CD4-positive, CD25-positive, alpha-beta regulatory T cell (primary cell): ENCODE data around the gene RALB. TPM values are rescaled to one million over a fixed set of nuclear protein-coding genes. Genes with fewer than 3 reads are reported as not detected.

Source experiments
- ATAC-seq, 2 donors: fragments of 150-1000 bp; cut with Tn5 transposase; one replicate each; pipeline ENCODE4 v1.10.0; 2021; ENCODE audit warnings: low read depth in 2 of 2, moderate number of reproducible peaks in 2 of 2, moderate library complexity in 1 of 2
- DNase-seq, 3 donors: peaks; one replicate each; pipeline versions ENCODE4 v3.0.0 to v3.0.0-alpha.2; 2012 to 2022; ENCODE audit warnings: mixed read lengths in 1 of 3
- H3K27ac ChIP-seq: one replicate; pipeline ENCODE4 v1.7.0; 2013; ENCODE audit warnings: mild to moderate bottlenecking, low read length; ENCODE audit not compliant: insufficient read depth, poor library complexity, severe bottlenecking
- H3K27me3 ChIP-seq: one replicate; pipeline ENCODE4 v1.7.0; 2013; ENCODE audit warnings: low read length; ENCODE audit not compliant: control insufficient read depth, insufficient read depth
- H3K36me3 ChIP-seq: one replicate; pipeline ENCODE4 v1.7.0; 2013; ENCODE audit warnings: mild to moderate bottlenecking, low read length, moderate library complexity; ENCODE audit not compliant: control insufficient read depth, insufficient read depth
- H3K4me1 ChIP-seq: 2 replicates; pipeline ENCODE4 v1.7.0; 2013; ENCODE audit warnings: mild to moderate bottlenecking, low read length; ENCODE audit not compliant: insufficient read depth, control insufficient read depth, poor library complexity, severe bottlenecking
- H3K4me3 ChIP-seq: one replicate; pipeline ENCODE4 v1.7.0; 2013; ENCODE audit warnings: low read depth, mild to moderate bottlenecking, low read length, moderate library complexity
- H3K9me3 ChIP-seq, 2 experiments: 1 replicate in 1 of 2; 2 replicates in 1 of 2; pipeline ENCODE4 v1.7.0; 2013; ENCODE audit warnings: low read length in 2 of 2, mild to moderate bottlenecking in 1 of 2, moderate library complexity in 1 of 2; ENCODE audit not compliant: control insufficient read depth in 2 of 2
- H3K27ac Mint-ChIP-seq, 3 donors: one replicate each; pipeline ENCODE4 v1.8.0; 2020 to 2022; ENCODE audit warnings: mild to moderate bottlenecking in 3 of 3, mixed read lengths in 3 of 3, moderate library complexity in 2 of 3
- H3K27me3 Mint-ChIP-seq: one replicate; pipeline ENCODE4 v1.8.0; 2022; ENCODE audit warnings: mild to moderate bottlenecking, mixed read lengths
- H3K36me3 Mint-ChIP-seq: one replicate; pipeline ENCODE4 v1.8.0; 2020; ENCODE audit warnings: mixed read lengths
- H3K4me1 Mint-ChIP-seq, 4 donors: one replicate each; pipeline ENCODE4 v1.8.0; 2020 to 2022; ENCODE audit warnings: mixed read lengths in 4 of 4, mild to moderate bottlenecking in 1 of 4
- H3K4me3 Mint-ChIP-seq, 4 donors: one replicate each; pipeline ENCODE4 v1.8.0; 2020 to 2022; ENCODE audit warnings: mild to moderate bottlenecking in 4 of 4, mixed read lengths in 4 of 4, moderate library complexity in 3 of 4
- H3K9me3 Mint-ChIP-seq, 7 donors: one replicate each; pipeline ENCODE4 v1.8.0; 2020 to 2022; ENCODE audit warnings: mixed read lengths in 7 of 7, mild to moderate bottlenecking in 3 of 7, moderate library complexity in 2 of 7
- polyA plus RNA-seq, 4 donors: library from polyadenylated mRNA; unstranded; fragments of 300-500 nt; fragmentation: Illumina TruSeq; gene quantifications; one replicate each; pipeline ENCODE4 v1.2.3, GENCODE V29; 2021
- total RNA-seq: library from RNA; stranded (reverse); gene quantifications from one replicate; pipeline ENCODE4 v1.2.3, GENCODE V29; 2022

Gene RALB
- total and polyA plus RNA-seq, 5 donors from 2014 or later, result 21.8 to 42.5 (median 28.1) TPM

GRCh38 chr2:120302301-120302700 lies 49.6 kb downstream of the RALB start:
- Histone ChIP-seq H3K36me3 (no peaks in the 10 kb centered on the region), H3K27ac (no peak overlapping the region), H3K9me3 (no peaks in the 10 kb centered on the region), H3K4me1 (no peaks in the 10 kb centered on the region), H3K4me3 (no peak overlapping the region), H3K27me3 (no peaks in the 10 kb centered on the region)
- peaks cover 36% of the 10 kb centered on the region for H3K36me3 Mint-ChIP-seq
- H3K4me1 Mint-ChIP-seq, result peaks cover 0 to 13% (median 8%) of the 10 kb centered on the region in 4 donors
- no peak for DNase-seq
- H3K27ac Mint-ChIP-seq, result peak overlapping the region; percentile 23 to 84 (median 81)
- H3K27me3 Mint-ChIP-seq, result no peaks in the 10 kb centered on the region
- no peak overlapping the region for H3K4me3 Mint-ChIP-seq
- no peaks in the 10 kb centered on the region for H3K9me3 Mint-ChIP-seq
- no peak for ATAC-seq

- Histone ChIP-seq H3K36me3 (no peaks in the 10 kb centered on the region), H3K9me3 (no peaks in the 10 kb centered on the region), H3K4me3 (no peak overlapping the region), H3K4me1 (no peaks in the 10 kb centered on the region), H3K27ac (no peak overlapping the region), H3K27me3 (no peaks in the 10 kb centered on the region)
- H3K36me3 Mint-ChIP-seq, result peaks cover 30% of the 10 kb centered on the region
- DNase-seq (no peak), ATAC-seq (no peak)
- no peaks in the 10 kb centered on the region for H3K27me3 Mint-ChIP-seq
- H3K27ac Mint-ChIP-seq, result peak overlapping the region; percentile 23 to 84 (median 57)
- H3K4me1 Mint-ChIP-seq, result peaks cover 0 to 13% (median 8%) of the 10 kb centered on the region in 4 donors
- H3K9me3 Mint-ChIP-seq, result no peaks in the 10 kb centered on the region
- peak overlapping the region in 1 of 4 donors; percentile 1 for H3K4me3 Mint-ChIP-seq
Observed at GRCh38 chr2:120303177-120303576, 50.5 kb downstream of the RALB start.

- ATAC-seq (no peak), DNase-seq (no peak)
- Histone ChIP-seq H3K9me3 (no peaks in the 10 kb centered on the region), H3K4me1 (no peaks in the 10 kb centered on the region), H3K27ac (no peak overlapping the region), H3K4me3 (no peak overlapping the region), H3K27me3 (no peaks in the 10 kb centered on the region), H3K36me3 (no peaks in the 10 kb centered on the region)
- Mint-ChIP-seq H3K9me3 (no peaks in the 10 kb centered on the region), H3K4me1 (peaks cover 0 to 9% (median 8%) of the 10 kb centered on the region in 4 donors), H3K27me3 (no peaks in the 10 kb centered on the region), H3K27ac (no peak overlapping the region), H3K36me3 (peaks cover 19% of the 10 kb centered on the region), H3K4me3 (no peak overlapping the region)
Observed at GRCh38 chr2:120305296-120305695, 52.6 kb downstream of the RALB start.

- Histone ChIP-seq H3K4me1 (no peaks in the 10 kb centered on the region), H3K4me3 (no peak overlapping the region), H3K9me3 (no peaks in the 10 kb centered on the region), H3K36me3 (no peaks in the 10 kb centered on the region), H3K27me3 (no peaks in the 10 kb centered on the region), H3K27ac (no peak overlapping the region)
- DNase-seq (no peak), ATAC-seq (no peak)
- peaks cover 19% of the 10 kb centered on the region for H3K36me3 Mint-ChIP-seq
- no peak overlapping the region for H3K27ac Mint-ChIP-seq
- H3K27me3 Mint-ChIP-seq, result no peaks in the 10 kb centered on the region
- peaks cover 0 to 9% (median 8%) of the 10 kb centered on the region in 4 donors for H3K4me1 Mint-ChIP-seq
- H3K9me3 Mint-ChIP-seq, result no peaks in the 10 kb centered on the region
- no peak overlapping the region for H3K4me3 Mint-ChIP-seq
Observed at GRCh38 chr2:120305937-120306490, 53.4 kb downstream of the RALB start.

GRCh38 chr2:120307482-120307881 lies 54.8 kb downstream of the RALB start:
- Mint-ChIP-seq H3K27ac (no peak overlapping the region), H3K36me3 (peaks cover 13% of the 10 kb centered on the region), H3K4me3 (no peak overlapping the region), H3K27me3 (no peaks in the 10 kb centered on the region), H3K9me3 (no peaks in the 10 kb centered on the region), H3K4me1 (peaks cover 0 to 7% (median 6%) of the 10 kb centered on the region in 4 donors)
- Histone ChIP-seq H3K27ac (no peak overlapping the region), H3K9me3 (no peaks in the 10 kb centered on the region), H3K4me1 (no peaks in the 10 kb centered on the region), H3K36me3 (no peaks in the 10 kb centered on the region), H3K27me3 (no peaks in the 10 kb centered on the region), H3K4me3 (no peak overlapping the region)
- DNase-seq (no peak), ATAC-seq (no peak)

GRCh38 chr2:120308038-120308910 lies 55.6 kb downstream of the RALB start:
- ATAC-seq (no peak), DNase-seq (no peak)
- H3K36me3 Mint-ChIP-seq, result peaks cover 7% of the 10 kb centered on the region
- no peak overlapping the region for H3K4me3 ChIP-seq
- no peak overlapping the region for H3K27ac ChIP-seq
- H3K4me1 Mint-ChIP-seq, result peaks cover 4 to 11% (median 5%) of the 10 kb centered on the region in 4 donors
- H3K36me3 ChIP-seq, result no peaks in the 10 kb centered on the region
- H3K9me3 ChIP-seq, result no peaks in the 10 kb centered on the region
- no peak overlapping the region for H3K4me3 Mint-ChIP-seq
- H3K27me3 ChIP-seq, result no peaks in the 10 kb centered on the region
- H3K27me3 Mint-ChIP-seq, result peaks cover 3% of the 10 kb centered on the region
- no peak overlapping the region for H3K27ac Mint-ChIP-seq
- H3K4me1 ChIP-seq, result peaks cover 8% of the 10 kb centered on the region
- H3K9me3 Mint-ChIP-seq, result no peaks in the 10 kb centered on the region

- H3K4me3 Mint-ChIP-seq, result no peak overlapping the region
- no peaks in the 10 kb centered on the region for H3K36me3 ChIP-seq
- peaks cover 6 to 19% (median 16%) of the 10 kb centered on the region in 4 donors for H3K4me1 Mint-ChIP-seq
- no peaks in the 10 kb centered on the region for H3K9me3 Mint-ChIP-seq
- peak overlapping the region in 1 of 3 donors; percentile 49 for H3K27ac Mint-ChIP-seq
- H3K27me3 ChIP-seq, result no peaks in the 10 kb centered on the region
- no peaks in the 10 kb centered on the region for H3K36me3 Mint-ChIP-seq
- H3K9me3 ChIP-seq, result no peaks in the 10 kb centered on the region
- no peak for DNase-seq
- H3K4me3 ChIP-seq, result no peak overlapping the region
- peaks cover 9% of the 10 kb centered on the region for H3K4me1 ChIP-seq
- no peak for ATAC-seq
- H3K27ac ChIP-seq, result no peak overlapping the region
- peaks cover 8% of the 10 kb centered on the region for H3K27me3 Mint-ChIP-seq
Observed at GRCh38 chr2:120310136-120310535, 57.5 kb downstream of the RALB start.
